Placental epithelial cell (primary cell): ENCODE measurements around the gene AFF4. TPM values are rescaled to one million over a fixed set of nuclear protein-coding genes. Genes with fewer than 3 reads are reported as not detected.

ENCODE experiments used
- small RNA-seq: library from RNA; depleted of rRNA; stranded (forward); fragments of <200 nt; gene quantifications from one replicate; pipeline ENCODE3, GENCODE V24; 2012
- total RNA-seq: library from RNA; depleted of rRNA; stranded (reverse); fragments of >200 nt; gene quantifications from 2 replicates; pipeline ENCODE4 v1.2.3, GENCODE V29; 2012

AFF4 gene
- 45.5 and 67.0 TPM in 2 replicates for total RNA-seq

GRCh38 chr5:132963171-132964104, at the start of gene AFF4:
TSS of gene AFF4 (minus strand) at chr5:132963634. CDS start at chr5:132937189, 26,445 bp downstream.

GRCh38 chr5:132873119-132873929, 90.1 kb downstream of the AFF4 start, which contains the start of gene LEAP2:
TSS of gene LEAP2 (plus strand) at chr5:132873668. CDS start at chr5:132873695, 27 bp downstream.

GRCh38 chr5:132866342-132867045, 96.9 kb downstream of the AFF4 start, which contains the start of the genes GDF9 and UQCRQ:
TSS of gene GDF9 (minus strand) at chr5:132866469. CDS start at chr5:132864533, 1,936 bp downstream.
TSS of gene UQCRQ (plus strand) at chr5:132866642. CDS start at chr5:132866882, 240 bp downstream.

GRCh38 chr5:132830436-132831094, 132.9 kb downstream of the AFF4 start, which contains the start of gene SHROOM1:
TSS of gene SHROOM1 (minus strand) at chr5:132830647. CDS start at chr5:132826140, 4,507 bp downstream.

Small RNA genes lying within 50 kb of the gene (small RNA-seq; reads per million reads assigned to genes)
- gene AC113410.1 (not detected), gene ATP6V0E1P1 (not detected), gene RF00019 (not detected), gene RNA5SP192 (not detected)

Other genes with a start within 250 kb of the AFF4 start
- 6.0 and 9.0 TPM in 2 replicates for gene KIF3A, start 226.1 kb downstream of the AFF4 start, total RNA-seq
- gene CCNI2, start 216.2 kb downstream of the AFF4 start, total RNA-seq = 0.76 and 1.2 TPM in 2 replicates
- gene SEPTIN8, start 186.4 kb downstream of the AFF4 start, total RNA-seq = 97.4 and 129 TPM in 2 replicates
- gene SOWAHA, start 150.3 kb downstream of the AFF4 start, total RNA-seq = 6.0 and 13.0 TPM in 2 replicates
- 8.8 and 10.6 TPM in 2 replicates for gene SHROOM1, start 133.0 kb downstream of the AFF4 start, total RNA-seq
- under 0.01 and 0.22 TPM in 2 replicates for gene GDF9, start 97.2 kb downstream of the AFF4 start, total RNA-seq
- gene UQCRQ, start 97.0 kb downstream of the AFF4 start, total RNA-seq = 62.5 and 78.5 TPM in 2 replicates
- gene LEAP2, start 90.0 kb downstream of the AFF4 start, total RNA-seq = 0.39 TPM in 1 of 2 replicates, not detected in the other
- gene ZCCHC10, start 62.9 kb upstream of the AFF4 start, total RNA-seq = 17.0 and 23.2 TPM in 2 replicates
- 72.2 and 102 TPM in 2 replicates for gene HSPA4, start 88.4 kb upstream of the AFF4 start, total RNA-seq